ENCODE measurements around the gene CSRNP3. TPM values are rescaled to one million over a fixed set of nuclear protein-coding genes. Genes with fewer than 3 reads are reported as not detected.

The CSRNP3 gene
- polyA plus RNA-seq, 1 donor (not counting 4 experiments of a cell fraction or from before 2014, with no cell fraction given): 0.87 TPM

DNA sequence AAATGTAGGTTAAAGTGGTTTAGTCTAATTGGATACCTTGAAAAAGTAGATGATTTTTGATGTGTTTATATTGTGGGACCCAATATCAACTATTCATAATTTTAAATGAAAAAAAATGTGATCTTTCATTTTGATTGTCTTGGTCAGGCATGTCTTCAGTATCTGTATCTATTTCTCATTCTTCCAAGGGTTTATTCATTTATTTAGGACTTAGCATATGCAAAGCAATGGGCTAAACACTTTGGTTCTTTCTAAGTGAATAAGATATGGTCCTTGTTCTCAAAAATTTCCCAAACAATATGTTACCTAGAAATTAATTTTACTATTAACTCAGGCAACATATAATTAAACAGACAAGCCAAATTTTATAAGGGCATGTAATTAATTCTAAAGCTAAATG is 49.1 kb downstream of the CSRNP3 start:
- no peaks in the 10 kb centered on the region for H3K27me3 ChIP-seq (ENCODE audit: control insufficient read depth, extremely low read depth, insufficient read depth, low read length)
- H3K4me1 ChIP-seq (ENCODE audit: control insufficient read depth, extremely low read depth, insufficient read depth, low read length): no peaks in the 10 kb centered on the region
- no peaks in the 10 kb centered on the region for H4K20me1 ChIP-seq (ENCODE audit: control insufficient read depth, extremely low read depth, insufficient read depth, low read length)
- H3K4me2 ChIP-seq (ENCODE audit: control insufficient read depth, extremely low read depth, insufficient read depth, low read depth, low read length): no peak overlapping the region
- H3K27ac ChIP-seq (ENCODE audit: control insufficient read depth, insufficient read depth, low read length): no peak overlapping the region
- no peak for DNase-seq (ENCODE audit: low read depth, low spot score)
- no peak overlapping the region for H2AFZ ChIP-seq (ENCODE audit: control insufficient read depth, low read length)
- no peak for FAIRE-seq
- H3K4me3 ChIP-seq (ENCODE audit: control insufficient read depth in 2 of 3, extremely low read depth in 1 of 3, insufficient read depth in 2 of 3, low read depth in 1 of 3, low read length in 3 of 3): no peak overlapping the region
- H3K9me1 ChIP-seq (ENCODE audit: control insufficient read depth, extremely low read depth, insufficient read depth, low read length): no peaks in the 10 kb centered on the region
- H3K79me2 ChIP-seq (ENCODE audit: control insufficient read depth, insufficient read depth, low read length): no peaks in the 10 kb centered on the region
- no peaks in the 10 kb centered on the region for H3K9me3 ChIP-seq (ENCODE audit: control insufficient read depth, low read depth, low read length)
- no peak overlapping the region for H3K9ac ChIP-seq (ENCODE audit: control insufficient read depth, extremely low read depth, insufficient read depth, low read length)
- no peak for TF ChIP-seq EZH2 (IDR thresholded peaks at IDR 0.05; ENCODE audit: low read length)
- TF ChIP-seq, protein P1, sequence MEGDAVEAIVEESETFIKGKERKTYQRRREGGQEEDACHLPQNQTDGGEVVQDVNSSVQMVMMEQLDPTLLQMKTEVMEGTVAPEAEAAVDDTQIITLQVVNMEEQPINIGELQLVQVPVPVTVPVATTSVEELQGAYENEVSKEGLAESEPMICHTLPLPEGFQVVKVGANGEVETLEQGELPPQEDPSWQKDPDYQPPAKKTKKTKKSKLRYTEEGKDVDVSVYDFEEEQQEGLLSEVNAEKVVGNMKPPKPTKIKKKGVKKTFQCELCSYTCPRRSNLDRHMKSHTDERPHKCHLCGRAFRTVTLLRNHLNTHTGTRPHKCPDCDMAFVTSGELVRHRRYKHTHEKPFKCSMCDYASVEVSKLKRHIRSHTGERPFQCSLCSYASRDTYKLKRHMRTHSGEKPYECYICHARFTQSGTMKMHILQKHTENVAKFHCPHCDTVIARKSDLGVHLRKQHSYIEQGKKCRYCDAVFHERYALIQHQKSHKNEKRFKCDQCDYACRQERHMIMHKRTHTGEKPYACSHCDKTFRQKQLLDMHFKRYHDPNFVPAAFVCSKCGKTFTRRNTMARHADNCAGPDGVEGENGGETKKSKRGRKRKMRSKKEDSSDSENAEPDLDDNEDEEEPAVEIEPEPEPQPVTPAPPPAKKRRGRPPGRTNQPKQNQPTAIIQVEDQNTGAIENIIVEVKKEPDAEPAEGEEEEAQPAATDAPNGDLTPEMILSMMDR (optimal IDR thresholded peaks at IDR 0.05 in 1 of 3, IDR thresholded peaks at IDR 0.05 in 1 of 3, conservative IDR thresholded peaks at IDR 0.05 in 1 of 3; ENCODE audit: extremely low read depth in 1 of 3, insufficient read depth in 2 of 3, low read length in 3 of 3): no peak
- dilution Hi-C loops (cut with MboI; ENCODE audit: extremely low pct_ligation_motif_present, low sequenced_read_pairs): no loop called here
- H3K36me3 ChIP-seq (ENCODE audit: control insufficient read depth in 2 of 2, extremely low read depth in 1 of 2, insufficient read depth in 2 of 2, low read length in 2 of 2): no peaks in the 10 kb centered on the region

DNA sequence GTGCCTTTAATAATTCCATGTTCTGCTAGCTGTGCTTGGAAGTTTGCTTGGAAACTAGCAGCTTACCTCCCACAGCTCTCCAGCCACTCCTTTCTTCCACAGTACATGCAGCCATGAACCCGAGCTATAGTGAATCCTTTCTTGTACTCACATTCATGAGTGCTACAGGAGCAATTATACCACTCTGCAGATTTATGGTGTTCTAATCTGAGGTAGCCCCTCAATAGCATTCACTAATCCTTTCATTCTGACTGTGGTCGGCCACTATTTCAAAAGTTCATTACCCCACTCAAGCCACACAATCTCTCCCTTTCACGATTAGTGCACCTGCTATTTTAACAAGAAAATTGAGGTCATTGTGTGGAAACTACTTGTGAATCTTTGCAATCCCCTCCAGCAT is 53.2 kb downstream of the CSRNP3 start:
- no peak overlapping the region for H3K27ac ChIP-seq (ENCODE audit: control insufficient read depth, insufficient read depth, low read length)
- H3K36me3 ChIP-seq (ENCODE audit: control insufficient read depth in 2 of 2, extremely low read depth in 1 of 2, insufficient read depth in 2 of 2, low read length in 2 of 2): no peaks in the 10 kb centered on the region
- TF ChIP-seq, protein P1 (optimal IDR thresholded peaks at IDR 0.05 in 1 of 3, IDR thresholded peaks at IDR 0.05 in 1 of 3, conservative IDR thresholded peaks at IDR 0.05 in 1 of 3; ENCODE audit: extremely low read depth in 1 of 3, insufficient read depth in 2 of 3, low read length in 3 of 3): no peak
- TF ChIP-seq EZH2 (IDR thresholded peaks at IDR 0.05; ENCODE audit: low read length): no peak
- H3K4me1 ChIP-seq (ENCODE audit: control insufficient read depth, extremely low read depth, insufficient read depth, low read length): no peaks in the 10 kb centered on the region
- H3K9ac ChIP-seq (ENCODE audit: control insufficient read depth, extremely low read depth, insufficient read depth, low read length): no peak overlapping the region
- H3K4me3 ChIP-seq (ENCODE audit: control insufficient read depth in 2 of 3, extremely low read depth in 1 of 3, insufficient read depth in 2 of 3, low read depth in 1 of 3, low read length in 3 of 3): no peak overlapping the region
- H2AFZ ChIP-seq (ENCODE audit: control insufficient read depth, low read length): no peak overlapping the region
- no peaks in the 10 kb centered on the region for H3K27me3 ChIP-seq (ENCODE audit: control insufficient read depth, extremely low read depth, insufficient read depth, low read length)
- dilution Hi-C loops (cut with MboI; ENCODE audit: extremely low pct_ligation_motif_present, low sequenced_read_pairs): no loop called here
- no peaks in the 10 kb centered on the region for H3K9me1 ChIP-seq (ENCODE audit: control insufficient read depth, extremely low read depth, insufficient read depth, low read length)
- H3K4me2 ChIP-seq (ENCODE audit: control insufficient read depth, extremely low read depth, insufficient read depth, low read depth, low read length): no peak overlapping the region
- H3K79me2 ChIP-seq (ENCODE audit: control insufficient read depth, insufficient read depth, low read length): no peaks in the 10 kb centered on the region
- H3K9me3 ChIP-seq (ENCODE audit: control insufficient read depth, low read depth, low read length): no peaks in the 10 kb centered on the region
- no peaks in the 10 kb centered on the region for H4K20me1 ChIP-seq (ENCODE audit: control insufficient read depth, extremely low read depth, insufficient read depth, low read length)
- FAIRE-seq: no peak
- DNase-seq (ENCODE audit: low read depth, low spot score): no peak
